OCI-LY1 (cell line): Measurements from ENCODE around the gene ACTL10.

Experiments used
- CTCF ChIP-seq: fragments of 200-600 bp; sonication (generic), shearing (Covaris generic); IDR thresholded peaks from 2 replicates; pipeline ENCODE4 v1.5.1; 2017; ENCODE audit warnings: mild to moderate bottlenecking, antibody characterized with exemption, low read length, moderate library complexity, mixed read lengths
- EZH2 ChIP-seq: fragments of 200-600 bp; sonication (generic), shearing (Covaris generic); IDR thresholded peaks from 2 replicates; pipeline ENCODE4 v1.8.0; 2017; ENCODE audit warnings: borderline replicate concordance, mixed run types, mild to moderate bottlenecking, antibody characterized with exemption, low read length, moderate library complexity, mixed read lengths

DNA sequence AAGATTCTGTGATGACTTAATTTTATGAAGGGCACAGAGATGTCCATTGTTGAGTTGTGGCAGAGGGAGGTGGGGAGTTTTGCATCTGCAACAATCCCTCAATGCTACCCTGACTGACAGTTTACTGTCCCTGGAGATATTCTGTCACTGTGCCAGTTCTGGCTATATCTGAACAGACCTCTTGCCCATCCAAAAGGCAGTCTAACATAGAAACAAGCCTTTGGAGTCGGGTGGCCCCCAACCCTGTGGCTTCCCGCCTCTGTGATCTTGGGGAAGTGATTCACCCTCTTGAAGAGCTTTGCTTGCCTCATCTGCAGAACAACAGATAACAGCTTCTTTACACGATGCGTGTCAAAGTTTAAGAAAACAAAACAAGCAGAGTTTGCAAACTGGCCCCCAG lies 23.2 kb downstream of the ACTL10 start:
- no peak for TF ChIP-seq CTCF
- no peak for TF ChIP-seq EZH2
